Transverse colon (tissue), 4 donors: Measurements from ENCODE around the gene ADGRA3.

Source experiments
- CTCF ChIP-seq, 5 experiments: fragments of 200-600 bp in 3 of 5; fragments of 450-650 bp in 2 of 5; sonication (generic) in 3 of 5; IDR thresholded peaks; 1 replicate in 2 of 5; 2 replicates in 3 of 5; pipeline ENCODE4 v1.5.1; 2016 to 2017; ENCODE audit warnings: antibody characterized with exemption in 5 of 5, inconsistent platforms in 3 of 5, mild to moderate bottlenecking in 2 of 5, moderate library complexity in 1 of 5
- POLR2AphosphoS5 ChIP-seq, 3 donors: sonication (generic); formaldehyde crosslinking; IDR thresholded peaks; one replicate each; pipeline ENCODE4 v1.6.1; 2016; ENCODE audit warnings: antibody characterized with exemption in 3 of 3

- TF ChIP-seq CTCF (IDR thresholded peaks at IDR 0.05) (no peak), POLR2AphosphoS5 (IDR thresholded peaks at IDR 0.05) (no peak)
Measured at GRCh38 chr4:22428441-22428840, 87.4 kb downstream of the ADGRA3 start.
